Middle frontal gyrus (tissue), 1 donor: ENCODE data around the gene YIF1A.
"Not testable (repeated sequence)": the region's sequence is repeated elsewhere in the genome, so short reads cannot be mapped to it uniquely, and the experiment has no call there.

Experiments used
- DNase-seq: peaks from one replicate; pipeline ENCODE4 v3.0.0-alpha.2; 2015; ENCODE audit warnings: low spot score; ENCODE audit errors: extremely low spot score

Gene YIF1A

DNA sequence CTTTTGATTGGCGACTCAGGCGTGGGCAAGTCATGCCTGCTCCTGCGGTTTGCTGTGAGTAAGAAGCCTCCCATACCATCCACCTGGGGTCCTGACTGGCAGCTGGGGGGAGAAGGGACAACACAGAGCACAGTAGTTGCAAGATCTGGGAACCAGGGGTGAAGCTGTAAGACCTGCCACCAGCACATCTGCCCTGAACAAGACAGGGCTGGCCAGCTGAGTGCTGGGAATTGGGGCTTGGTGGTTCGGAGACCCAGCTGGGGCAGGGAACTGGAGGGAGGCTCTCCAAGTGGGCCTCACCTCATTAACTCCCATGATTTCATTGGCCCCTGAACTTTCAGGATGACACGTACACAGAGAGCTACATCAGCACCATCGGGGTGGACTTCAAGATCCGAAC, 17.1 kb downstream of the YIF1A start:
- no peak for DNase-seq

DNA sequence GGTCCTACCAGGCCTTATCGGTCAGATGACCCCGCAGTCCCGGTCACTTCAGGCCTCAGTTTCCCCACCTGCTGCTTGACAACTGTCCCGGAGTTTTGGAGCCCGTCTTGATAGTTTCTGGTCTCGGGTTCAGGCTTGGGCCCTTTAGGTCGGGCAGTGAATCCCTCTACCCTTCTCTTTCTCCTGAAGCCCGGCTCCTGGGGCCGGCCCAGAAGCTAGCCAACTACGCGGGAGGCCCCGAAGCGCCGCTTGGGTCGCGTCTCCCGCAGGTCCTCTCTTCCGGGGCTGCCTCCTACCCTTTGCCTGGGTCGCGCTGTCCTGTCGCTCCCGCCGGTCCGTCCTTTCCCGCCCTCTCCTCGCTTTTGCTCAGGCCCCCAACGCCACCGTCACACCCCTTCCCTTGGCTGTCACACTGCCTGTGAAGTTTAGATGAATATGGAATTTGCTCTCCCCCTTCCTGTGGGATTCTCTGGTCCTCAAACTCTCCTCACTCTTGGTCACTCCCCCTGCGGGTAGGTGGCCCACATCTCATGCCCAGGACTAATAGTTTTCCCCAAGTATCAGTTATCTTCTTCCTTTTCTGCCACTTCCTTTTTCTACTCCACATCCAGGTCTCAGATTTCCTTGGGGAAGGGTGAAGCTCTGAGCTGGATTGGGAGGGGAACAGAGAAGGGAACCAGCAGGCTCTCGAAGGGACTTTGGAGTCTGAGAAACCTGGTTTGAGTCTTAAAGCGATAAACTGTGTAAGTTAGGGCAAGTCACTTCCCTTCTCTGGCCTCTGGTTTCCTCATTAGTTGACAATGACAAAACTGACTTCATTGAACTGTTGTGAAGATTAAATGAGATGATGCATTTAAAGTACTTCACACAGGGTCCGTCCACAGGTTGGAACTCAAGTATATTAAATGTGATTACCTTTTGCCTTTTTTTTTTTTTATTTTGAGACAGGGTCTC, 19.7 kb downstream of the YIF1A start:
- no peak for DNase-seq

DNA sequence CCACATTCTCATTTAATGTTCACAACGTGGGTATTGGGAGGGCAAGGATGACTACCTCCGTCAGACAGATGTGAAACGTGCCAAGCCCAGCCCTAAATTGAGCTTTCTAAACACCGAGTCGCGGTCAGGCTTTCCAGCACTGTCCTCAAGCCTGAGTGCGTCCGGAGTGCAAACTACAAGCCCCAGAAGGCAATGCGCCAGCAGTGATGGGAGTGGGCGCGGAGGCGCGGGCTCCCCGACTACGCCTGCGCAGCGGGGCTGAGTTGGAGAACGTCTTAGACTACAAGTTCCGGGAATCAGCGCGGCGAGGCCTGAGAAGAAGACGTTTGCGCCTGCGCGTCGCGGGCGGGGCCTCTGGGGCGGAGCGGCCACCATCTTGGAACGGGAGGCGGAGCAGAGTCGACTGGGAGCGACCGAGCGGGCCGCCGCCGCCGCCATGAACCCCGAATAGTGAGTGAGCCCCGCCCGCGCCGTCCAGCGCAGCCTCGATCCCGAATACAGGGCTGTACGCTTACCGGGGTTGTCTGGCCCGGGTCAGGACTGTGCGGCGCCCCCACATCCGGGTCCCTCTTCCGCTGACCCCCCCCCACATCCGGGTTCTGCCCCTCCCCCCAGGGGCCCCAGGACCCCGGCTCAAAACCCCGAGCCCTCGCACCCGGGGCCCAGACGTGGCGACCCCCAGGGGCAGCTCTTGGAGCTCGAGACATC, 20.5 kb downstream of the YIF1A start, which contains the start of gene RAB1B:
TSS of gene RAB1B (plus strand) at position 396 of the 708 bp plus-strand sequence. CDS start at position 437, 41 bp downstream.
- peak; percentile 100 for DNase-seq

DNA sequence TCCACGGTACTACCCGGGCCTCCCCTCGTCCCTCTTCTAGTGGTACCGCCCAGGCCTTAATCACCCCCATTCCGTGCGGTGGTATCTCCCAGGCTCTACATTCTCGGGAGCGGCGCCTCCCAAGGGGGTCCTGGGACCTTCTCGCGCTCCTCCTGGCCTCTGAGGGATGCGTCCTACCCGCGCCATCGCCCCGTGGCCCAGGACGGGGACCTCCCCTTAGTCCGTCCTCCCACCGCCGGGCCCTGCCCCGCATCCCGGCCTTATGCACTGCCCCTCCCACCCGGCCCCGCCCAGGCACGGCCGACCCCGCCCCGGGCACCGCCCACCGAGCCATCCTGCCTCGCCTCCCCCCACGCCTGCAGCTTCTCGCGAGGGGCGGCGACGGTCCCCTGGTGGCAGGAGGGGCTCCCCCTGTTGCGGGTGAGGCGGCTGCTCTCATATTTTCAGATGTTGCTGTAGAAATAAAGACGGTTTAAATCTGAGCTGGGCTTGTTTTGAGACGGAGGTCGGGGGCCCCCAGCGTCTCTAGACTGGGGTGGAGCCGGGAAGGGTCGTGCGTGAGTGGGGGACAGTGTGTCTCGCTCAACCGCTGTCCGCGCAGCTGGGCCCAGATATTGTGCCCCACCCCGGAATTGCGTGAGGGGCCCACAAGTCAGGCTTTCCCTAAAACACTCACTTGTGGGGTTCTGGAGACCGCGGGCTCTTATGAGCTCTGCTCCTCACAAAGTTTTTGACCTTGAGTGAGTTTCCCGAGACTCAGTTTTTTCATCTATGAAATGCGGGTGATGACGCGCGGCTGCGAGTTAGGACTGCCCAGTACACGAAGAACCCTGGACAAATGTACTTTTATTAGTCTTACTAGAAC, 21.3 kb downstream of the YIF1A start:
- DNase-seq, result peak; percentile 53

DNA sequence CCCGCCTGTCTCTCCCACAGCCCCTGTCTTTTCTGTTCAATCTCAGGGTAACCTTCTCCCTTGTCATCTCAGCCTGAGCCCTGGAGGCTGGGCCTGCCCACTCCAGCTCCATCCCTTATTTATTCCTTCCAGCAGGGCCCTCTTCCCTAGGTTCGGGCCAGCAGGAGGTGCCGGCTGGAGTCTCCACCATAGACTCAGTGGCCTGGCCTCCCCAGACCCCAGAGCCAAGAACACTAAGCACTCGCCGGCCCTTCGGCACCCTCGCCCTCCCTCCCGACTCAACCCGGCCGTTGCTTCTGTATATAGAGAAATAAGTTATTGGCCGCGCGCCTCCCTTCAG, 21.9 kb downstream of the YIF1A start:
- no peak for DNase-seq

DNA sequence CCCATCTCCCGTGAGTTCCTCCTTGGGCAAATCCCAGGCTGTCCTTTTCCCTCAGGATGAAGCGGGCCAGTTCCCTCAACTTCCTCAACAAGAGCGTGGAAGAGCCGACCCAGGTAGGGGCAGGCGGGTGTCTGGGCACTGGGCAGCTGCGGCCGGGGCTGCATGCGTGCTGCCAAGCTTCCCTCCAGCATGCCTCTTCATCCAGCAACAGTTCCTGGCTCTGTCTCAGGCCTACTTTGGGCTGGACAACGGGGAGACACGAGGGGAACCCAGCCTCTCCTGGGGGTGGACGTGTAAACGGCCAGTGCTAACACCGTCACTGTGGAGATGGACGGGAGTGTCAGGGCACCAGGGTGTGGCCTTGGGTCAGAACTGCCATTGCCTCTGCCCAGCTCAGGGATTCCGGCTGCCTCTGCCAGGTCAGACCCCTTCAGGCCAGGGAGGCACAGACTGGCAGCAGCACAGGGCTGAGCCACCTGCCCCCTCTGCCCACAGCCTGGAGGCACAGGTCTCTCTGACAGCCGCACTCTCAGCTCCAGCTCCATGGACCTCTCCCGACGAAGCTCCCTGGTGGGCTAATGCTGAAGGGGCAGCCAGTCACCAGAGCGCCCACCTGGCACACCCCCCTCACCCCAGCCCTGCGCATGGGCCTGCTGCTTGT, 22.4 kb downstream of the YIF1A start:
- no peak for DNase-seq

DNA sequence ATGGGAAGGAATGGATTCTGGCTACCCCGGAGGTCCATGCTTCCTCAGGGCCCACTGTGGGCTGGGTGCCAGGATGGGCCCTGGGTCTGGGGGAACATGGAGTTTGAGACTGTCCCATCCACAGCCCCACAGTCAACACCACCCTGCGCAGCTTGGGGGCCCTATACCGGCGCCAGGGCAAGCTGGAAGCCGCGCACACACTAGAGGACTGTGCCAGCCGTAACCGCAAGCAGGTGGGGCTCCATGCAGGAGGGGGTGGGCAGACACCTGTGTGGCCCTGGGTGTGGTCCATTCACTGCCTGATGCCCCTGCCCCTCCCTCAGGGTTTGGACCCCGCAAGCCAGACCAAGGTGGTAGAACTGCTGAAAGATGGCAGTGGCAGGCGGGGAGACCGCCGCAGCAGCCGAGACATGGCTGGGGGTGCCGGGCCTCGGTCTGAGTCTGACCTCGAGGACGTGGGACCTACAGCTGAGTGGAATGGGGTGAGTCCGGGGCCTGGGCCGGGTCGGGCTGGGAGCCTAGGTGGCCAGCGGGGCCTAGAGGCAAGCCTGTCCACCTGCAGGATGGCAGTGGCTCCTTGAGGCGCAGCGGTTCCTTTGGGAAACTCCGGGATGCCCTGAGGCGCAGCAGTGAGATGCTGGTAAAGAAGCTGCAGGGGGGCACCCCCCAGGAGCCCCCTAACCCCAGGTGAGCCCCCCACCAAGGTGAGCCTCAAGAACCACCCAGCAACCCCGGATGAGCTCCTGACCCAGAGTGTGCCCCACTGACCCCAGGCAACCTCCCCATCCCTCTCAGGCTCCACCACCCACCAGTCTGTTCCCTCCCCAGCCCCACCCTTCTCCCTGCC, 23.2 kb downstream of the YIF1A start:
- no peak for DNase-seq

DNA sequence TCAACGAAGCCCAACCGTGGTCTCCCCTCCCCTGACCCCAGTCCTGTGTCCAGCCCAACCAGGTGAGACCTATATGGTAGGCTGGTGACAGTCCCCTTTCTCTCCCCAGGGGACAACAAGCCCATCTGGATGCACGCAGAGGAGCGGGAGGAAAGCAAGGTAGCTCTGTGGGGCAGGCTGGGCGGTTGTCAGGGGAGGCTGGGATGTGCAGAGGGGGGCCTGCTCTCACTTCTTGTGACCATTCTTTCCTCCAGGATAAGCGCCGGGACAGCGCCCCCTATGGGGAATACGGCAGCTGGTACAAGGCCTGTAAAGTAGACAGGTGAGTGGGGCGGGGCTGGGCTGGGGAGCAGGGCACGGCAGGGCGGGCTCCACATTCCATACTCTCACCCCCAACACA, 24.0 kb downstream of the YIF1A start:
- no peak for DNase-seq

DNA sequence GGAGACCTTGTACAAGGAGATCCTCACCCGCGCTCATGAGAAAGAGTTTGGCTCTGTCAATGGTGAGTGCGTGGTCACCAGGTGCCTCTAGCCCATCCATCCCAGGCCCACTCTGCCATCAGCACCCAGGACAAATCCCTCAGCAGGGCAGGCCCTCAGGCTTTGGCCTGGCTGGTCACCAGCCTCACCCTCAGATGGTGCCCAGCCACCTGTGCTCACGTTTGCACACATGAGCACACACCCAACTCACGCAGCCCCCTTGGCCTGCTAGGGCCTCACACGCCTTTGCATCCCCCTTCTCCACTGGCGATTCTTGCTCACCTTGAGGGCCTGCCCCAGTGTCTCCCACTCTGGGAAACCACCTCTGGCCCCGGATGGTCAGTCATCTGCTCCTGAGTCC, 24.6 kb downstream of the YIF1A start:
- DNase-seq, result no peak

DNA sequence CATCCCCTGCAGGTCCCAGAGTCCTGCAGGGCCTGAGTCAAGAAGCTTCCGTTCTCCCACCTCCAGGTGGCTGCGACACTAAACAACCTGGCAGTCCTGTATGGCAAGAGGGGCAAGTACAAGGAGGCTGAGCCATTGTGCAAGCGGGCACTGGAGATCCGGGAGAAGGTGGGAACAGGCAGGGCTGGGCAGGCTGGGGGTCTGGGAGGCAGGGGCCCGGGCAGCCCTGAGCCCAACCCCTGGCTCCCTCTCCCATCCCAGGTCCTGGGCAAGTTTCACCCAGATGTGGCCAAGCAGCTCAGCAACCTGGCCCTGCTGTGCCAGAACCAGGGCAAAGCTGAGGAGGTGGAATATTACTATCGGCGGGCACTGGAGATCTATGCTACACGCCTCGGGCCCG, 25.2 kb downstream of the YIF1A start:
- DNase-seq, result no peak

DNA sequence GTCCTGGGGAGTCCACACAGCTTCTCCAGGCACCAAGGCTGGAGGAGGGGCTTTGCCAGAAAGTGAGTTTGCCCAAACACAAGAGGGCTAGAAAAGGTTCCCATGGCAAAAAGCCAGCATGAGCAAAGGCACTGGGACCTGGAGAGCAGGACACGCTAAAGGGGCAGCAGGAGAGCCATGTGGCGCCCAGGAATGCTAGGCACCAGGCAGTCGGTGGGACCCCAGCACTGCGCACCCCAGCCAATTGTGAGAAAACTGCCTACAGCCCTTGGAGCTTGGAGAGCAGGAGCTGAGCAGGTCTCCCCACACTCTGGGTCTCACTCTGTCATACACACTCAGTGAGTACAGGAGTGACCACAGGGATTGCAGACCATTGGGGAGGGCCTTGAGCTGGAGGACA, 25.7 kb downstream of the YIF1A start:
- DNase-seq, result no peak

DNA sequence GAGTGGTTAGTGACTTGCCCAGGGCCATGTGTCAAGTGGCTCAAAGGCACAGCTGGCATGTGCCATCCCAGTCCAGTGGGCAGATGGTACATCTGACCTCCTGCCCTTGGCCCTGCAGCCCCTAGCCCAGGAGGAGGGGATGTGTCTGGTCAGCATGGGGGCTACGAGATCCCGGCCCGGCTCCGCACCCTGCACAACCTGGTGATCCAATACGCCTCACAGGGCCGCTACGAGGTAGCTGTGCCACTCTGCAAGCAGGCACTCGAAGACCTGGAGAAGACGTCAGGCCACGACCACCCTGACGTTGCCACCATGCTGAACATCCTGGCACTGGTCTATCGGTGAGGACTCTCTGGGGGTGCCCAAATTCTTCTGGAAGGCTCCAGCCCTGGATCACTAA, 26.2 kb downstream of the YIF1A start:
- DNase-seq, result no peak

DNA sequence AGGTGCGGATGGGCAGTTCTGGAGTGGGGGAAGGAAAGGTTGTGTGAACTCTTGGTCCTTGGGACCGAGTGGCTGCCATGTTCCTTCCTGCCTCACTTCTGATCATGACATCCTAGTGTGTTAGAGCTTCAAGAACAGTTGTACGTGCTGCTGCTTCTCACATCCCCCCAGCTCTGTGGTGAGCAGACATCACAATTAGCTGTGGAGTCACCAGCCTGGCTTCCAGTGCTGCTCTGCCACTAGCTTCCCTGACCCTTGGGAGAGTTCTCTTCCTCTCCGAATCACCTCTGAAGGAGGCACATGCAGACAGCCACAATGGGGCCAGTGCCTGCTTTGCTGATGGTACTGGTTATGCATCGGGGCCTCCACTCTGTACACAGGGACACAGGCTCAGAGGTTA, 26.8 kb downstream of the YIF1A start:
- DNase-seq, result no peak

DNA sequence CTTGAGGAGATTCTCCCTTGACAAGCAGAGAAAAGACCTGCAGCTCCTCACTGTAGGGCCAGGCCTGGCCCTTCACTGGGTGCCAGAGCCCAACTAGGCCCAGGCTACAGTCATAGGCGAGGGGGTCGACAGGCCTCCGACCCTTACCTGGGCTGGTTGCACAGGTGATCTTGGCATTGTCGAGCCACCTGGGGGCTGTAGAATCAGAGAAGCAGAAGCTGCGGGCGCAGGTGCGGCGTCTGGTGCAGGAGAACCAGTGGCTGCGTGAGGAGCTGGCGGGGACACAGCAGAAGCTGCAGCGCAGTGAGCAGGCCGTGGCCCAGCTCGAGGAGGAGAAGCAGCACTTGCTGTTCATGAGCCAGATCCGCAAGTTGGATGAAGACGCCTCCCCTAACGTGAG, 27.4 kb downstream of the YIF1A start:
- DNase-seq, result no peak

DNA sequence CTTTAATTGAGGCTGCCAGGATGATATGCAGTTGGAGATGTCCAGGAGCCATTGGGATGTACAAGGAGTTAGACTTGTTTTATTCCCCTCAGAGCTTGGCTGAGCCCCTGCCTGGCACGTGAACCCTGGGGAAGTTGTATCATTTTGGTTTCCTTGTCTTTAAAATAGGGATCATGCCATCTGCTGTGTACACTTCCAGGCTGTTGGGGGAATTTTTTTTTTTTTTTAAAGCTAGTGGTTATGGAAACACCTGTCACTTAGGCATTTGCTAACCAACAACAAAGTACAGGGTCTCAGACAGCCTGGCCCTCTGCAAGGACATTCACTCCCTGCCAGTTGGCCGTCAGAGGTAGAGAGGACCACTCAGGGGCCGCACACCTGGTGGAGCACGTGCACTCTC, 29.0 kb downstream of the YIF1A start:
- DNase-seq, result no peak

DNA sequence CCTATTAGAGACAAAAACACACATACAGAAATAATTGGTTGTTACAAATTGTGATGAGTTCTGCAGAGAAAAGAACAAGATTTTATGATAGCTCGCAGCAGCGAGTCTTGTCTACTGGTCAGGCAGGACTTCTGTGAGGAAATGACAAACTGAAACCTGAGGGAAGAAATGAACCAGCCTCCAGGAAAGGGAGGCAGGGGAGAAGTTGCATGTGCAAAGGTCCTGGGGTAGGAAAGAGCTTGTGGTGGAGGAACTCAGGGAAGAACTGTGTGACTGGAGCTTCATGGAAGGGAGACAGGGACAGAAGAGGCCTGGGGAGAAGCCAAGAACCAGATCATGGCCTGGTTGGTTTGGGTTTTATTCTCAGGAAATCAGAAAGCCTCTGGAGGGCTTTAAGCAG, 29.7 kb downstream of the YIF1A start:
- DNase-seq, result no peak

DNA sequence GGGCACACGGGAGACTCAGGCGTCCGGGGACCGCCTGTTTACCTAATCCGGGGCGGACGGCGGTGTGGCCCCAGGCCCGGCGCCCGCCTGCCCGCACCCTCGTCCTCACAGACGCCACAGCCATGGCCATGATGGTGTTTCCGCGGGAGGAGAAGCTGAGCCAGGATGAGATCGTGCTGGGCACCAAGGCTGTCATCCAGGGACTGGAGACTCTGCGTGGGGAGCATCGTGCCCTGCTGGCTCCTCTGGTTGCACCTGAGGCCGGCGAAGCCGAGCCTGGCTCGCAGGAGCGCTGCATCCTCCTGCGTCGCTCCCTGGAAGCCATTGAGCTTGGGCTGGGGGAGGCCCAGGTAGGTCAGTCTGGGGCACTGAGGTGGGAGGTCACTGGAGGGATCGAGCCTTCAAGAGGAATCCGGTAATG, 30.5 kb downstream of the YIF1A start:
- no peak for DNase-seq

DNA sequence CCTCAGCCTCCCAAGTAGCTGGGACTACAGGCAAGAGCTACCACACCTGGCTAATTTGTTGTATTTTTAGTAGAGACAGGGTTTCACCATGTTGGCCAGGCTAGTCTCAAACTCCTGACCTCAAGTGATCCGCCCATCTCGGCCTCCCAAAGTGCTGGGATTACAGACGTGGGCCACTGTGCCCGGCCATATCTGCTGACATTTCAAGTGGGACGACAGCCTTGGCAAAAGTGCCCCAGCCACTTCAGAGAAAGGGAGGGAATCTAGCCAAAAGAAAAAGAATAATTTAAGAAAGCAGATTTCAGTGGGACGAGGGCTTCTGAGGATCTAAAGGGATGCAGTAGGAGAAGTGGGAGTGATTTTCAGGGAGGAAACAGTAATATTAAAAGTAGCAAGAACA, 35.9 kb downstream of the YIF1A start:
- DNase-seq, result not testable (repeated sequence)

DNA sequence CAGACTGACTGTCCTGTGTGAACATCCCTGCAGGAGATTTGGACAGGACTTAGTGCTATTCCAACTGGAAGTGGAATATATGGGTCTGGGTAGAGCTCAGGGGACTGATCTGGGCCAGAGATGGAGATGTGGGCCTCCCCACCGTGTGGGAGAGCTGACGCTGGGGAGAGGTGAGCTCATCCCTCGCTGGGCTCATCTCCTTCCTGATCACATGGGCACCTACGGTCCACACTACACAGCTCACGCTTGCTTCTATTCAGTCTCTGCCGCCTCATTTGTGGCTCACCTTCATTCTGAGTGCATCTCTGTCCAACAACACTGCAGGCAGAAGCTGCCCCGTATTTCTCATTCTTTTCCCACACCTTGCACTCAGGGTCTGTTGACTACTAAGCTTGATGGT, 37.1 kb downstream of the YIF1A start:
- no peak for DNase-seq

DNA sequence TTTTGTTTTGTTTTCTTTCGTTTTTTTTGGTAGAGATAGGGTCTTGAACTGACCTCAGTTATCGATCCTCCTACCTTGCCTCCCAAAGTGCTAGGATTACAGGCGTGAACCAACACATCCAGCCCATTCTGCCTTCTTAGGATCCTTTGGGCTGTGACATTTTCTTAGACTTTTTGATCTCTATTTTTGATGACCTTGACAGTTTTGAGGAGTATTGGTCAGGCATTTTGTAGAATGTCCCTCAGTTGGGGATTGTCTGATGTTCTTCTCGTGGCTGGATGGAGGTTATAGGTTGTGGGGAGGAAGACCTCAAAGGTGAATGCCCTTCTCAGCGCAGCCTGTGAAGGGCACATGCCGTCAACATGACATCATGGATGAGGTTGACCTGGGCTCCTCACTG, 40.0 kb downstream of the YIF1A start:
- no peak for DNase-seq
